Measurements from ENCODE around the gene FAM120B. TPM values are rescaled to one million over a fixed set of nuclear protein-coding genes. Genes with fewer than 3 reads are reported as not detected.

The FAM120B gene
- total RNA-seq, 1 experiment from 2014 or later: 15.2 TPM

GRCh38 chr6:170282512-170283158, 23.9 kb upstream of the FAM120B start:
- Mint-ChIP-seq H3K9me3 (no peaks in the 10 kb centered on the region), H3K4me3 (no peak overlapping the region), H3K4me1 (peaks cover 40% of the 10 kb centered on the region), H3K27me3 (ENCODE audit: low read depth) (peaks cover 89% of the 10 kb centered on the region), H3K36me3 (peaks cover 19% of the 10 kb centered on the region), H3K27ac (no peak overlapping the region)
- ChIA-PET CTCF (interaction anchor here (1.4 to 1.7 kb wide), 2 partner anchors 8 to 10 kb away, joined by 3 to 6 read pairs; partner anchors contain the start of gene DLL1), POLR2A (no interaction called here)
- no peak for ATAC-seq
- TF ChIP-seq ERG (CRISPR knock-in tag; IDR thresholded peaks at IDR 0.05) (no peak), ZNF263 (CRISPR knock-in tag; IDR thresholded peaks at IDR 0.05; ENCODE audit: low read depth) (no peak), RELA (CRISPR knock-in tag; IDR thresholded peaks at IDR 0.05; ENCODE audit: borderline replicate concordance) (no peak), ZNF423 (CRISPR knock-in tag; IDR thresholded peaks at IDR 0.05) (no peak), RORB (CRISPR knock-in tag; IDR thresholded peaks at IDR 0.05) (no peak), CBFB (CRISPR knock-in tag; IDR thresholded peaks at IDR 0.05; ENCODE audit: low read depth) (no peak), IRF1 (CRISPR knock-in tag; IDR thresholded peaks at IDR 0.05) (no peak)
- TF ChIP-seq, protein P1, sequence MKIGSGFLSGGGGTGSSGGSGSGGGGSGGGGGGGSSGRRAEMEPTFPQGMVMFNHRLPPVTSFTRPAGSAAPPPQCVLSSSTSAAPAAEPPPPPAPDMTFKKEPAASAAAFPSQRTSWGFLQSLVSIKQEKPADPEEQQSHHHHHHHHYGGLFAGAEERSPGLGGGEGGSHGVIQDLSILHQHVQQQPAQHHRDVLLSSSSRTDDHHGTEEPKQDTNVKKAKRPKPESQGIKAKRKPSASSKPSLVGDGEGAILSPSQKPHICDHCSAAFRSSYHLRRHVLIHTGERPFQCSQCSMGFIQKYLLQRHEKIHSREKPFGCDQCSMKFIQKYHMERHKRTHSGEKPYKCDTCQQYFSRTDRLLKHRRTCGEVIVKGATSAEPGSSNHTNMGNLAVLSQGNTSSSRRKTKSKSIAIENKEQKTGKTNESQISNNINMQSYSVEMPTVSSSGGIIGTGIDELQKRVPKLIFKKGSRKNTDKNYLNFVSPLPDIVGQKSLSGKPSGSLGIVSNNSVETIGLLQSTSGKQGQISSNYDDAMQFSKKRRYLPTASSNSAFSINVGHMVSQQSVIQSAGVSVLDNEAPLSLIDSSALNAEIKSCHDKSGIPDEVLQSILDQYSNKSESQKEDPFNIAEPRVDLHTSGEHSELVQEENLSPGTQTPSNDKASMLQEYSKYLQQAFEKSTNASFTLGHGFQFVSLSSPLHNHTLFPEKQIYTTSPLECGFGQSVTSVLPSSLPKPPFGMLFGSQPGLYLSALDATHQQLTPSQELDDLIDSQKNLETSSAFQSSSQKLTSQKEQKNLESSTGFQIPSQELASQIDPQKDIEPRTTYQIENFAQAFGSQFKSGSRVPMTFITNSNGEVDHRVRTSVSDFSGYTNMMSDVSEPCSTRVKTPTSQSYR (CRISPR knock-in tag; IDR thresholded peaks at IDR 0.05): no peak
- DNase-seq (ENCODE audit: low spot score): no peak

DNA sequence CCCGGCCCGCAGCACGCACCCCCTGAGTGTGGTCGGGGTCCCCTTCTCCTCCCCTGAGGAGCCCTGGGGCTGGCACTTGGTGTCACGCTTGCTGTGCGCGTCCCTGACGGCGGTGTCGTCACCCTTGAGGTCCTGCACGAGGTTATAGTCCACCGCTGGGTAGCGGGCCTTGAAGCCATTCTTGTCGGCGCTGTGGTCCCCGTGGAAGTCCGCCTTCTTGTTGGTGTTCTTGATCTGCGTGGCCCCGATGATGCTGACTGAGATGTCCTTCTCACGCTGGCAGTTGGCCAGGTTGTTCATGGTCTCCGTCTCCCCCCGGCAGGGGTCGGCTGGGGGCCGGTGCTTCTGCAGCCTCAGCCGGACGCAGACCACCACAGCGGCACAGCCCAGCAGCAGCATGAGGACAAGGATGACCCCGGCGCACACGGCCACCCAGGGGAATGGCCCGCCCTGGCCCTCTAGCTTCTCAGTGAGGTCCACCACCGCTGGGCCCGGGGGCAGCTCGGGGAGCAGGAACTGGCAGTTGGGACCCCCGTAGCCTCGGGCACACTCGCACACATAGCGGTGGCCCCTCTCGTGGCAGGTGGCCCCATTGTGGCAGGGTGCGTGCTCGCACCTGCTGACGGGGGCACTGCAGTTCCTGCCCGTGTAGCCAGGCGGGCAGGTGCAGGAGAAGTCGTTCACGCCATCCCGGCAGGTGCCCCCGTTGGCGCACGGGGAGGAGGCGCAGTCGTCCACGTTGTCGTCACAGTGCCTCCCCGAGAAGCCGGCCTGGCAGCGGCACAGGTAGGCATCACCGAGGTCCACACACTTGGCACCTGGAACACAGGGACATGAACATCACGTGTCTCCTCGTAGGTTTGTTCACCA, 23.1 kb upstream of the FAM120B start:
- H3K4me3 Mint-ChIP-seq: no peak overlapping the region
- ChIA-PET CTCF (no interaction called here), POLR2A (no interaction called here)
- TF ChIP-seq MXD4 (CRISPR knock-in tag; IDR thresholded peaks at IDR 0.05; ENCODE audit: borderline replicate concordance) (no peak), JAZF1 (CRISPR knock-in tag; IDR thresholded peaks at IDR 0.05) (no peak), TEAD1 (CRISPR knock-in tag; IDR thresholded peaks at IDR 0.05) (no peak), EMX1 (CRISPR knock-in tag; IDR thresholded peaks at IDR 0.05) (no peak), ESRRA (CRISPR knock-in tag; IDR thresholded peaks at IDR 0.05; ENCODE audit: borderline replicate concordance) (no peak), ZNF416 (CRISPR knock-in tag; IDR thresholded peaks at IDR 0.05) (no peak), NFYB (CRISPR knock-in tag; conservative IDR thresholded peaks at IDR 0.05; ENCODE audit: low read depth) (no peak)
- TF ChIP-seq, protein P2, sequence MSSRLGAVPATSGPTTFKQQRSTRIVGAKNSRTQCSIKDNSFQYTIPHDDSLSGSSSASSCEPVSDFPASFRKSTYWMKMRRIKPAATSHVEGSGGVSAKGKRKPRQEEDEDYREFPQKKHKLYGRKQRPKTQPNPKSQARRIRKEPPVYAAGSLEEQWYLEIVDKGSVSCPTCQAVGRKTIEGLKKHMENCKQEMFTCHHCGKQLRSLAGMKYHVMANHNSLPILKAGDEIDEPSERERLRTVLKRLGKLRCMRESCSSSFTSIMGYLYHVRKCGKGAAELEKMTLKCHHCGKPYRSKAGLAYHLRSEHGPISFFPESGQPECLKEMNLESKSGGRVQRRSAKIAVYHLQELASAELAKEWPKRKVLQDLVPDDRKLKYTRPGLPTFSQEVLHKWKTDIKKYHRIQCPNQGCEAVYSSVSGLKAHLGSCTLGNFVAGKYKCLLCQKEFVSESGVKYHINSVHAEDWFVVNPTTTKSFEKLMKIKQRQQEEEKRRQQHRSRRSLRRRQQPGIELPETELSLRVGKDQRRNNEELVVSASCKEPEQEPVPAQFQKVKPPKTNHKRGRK (CRISPR knock-in tag; IDR thresholded peaks at IDR 0.05; ENCODE audit: borderline replicate concordance): no peak
- TF ChIP-seq, protein P3, sequence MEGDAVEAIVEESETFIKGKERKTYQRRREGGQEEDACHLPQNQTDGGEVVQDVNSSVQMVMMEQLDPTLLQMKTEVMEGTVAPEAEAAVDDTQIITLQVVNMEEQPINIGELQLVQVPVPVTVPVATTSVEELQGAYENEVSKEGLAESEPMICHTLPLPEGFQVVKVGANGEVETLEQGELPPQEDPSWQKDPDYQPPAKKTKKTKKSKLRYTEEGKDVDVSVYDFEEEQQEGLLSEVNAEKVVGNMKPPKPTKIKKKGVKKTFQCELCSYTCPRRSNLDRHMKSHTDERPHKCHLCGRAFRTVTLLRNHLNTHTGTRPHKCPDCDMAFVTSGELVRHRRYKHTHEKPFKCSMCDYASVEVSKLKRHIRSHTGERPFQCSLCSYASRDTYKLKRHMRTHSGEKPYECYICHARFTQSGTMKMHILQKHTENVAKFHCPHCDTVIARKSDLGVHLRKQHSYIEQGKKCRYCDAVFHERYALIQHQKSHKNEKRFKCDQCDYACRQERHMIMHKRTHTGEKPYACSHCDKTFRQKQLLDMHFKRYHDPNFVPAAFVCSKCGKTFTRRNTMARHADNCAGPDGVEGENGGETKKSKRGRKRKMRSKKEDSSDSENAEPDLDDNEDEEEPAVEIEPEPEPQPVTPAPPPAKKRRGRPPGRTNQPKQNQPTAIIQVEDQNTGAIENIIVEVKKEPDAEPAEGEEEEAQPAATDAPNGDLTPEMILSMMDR (IDR thresholded peaks at IDR 0.05): no peak
- TF ChIP-seq, protein P4, sequence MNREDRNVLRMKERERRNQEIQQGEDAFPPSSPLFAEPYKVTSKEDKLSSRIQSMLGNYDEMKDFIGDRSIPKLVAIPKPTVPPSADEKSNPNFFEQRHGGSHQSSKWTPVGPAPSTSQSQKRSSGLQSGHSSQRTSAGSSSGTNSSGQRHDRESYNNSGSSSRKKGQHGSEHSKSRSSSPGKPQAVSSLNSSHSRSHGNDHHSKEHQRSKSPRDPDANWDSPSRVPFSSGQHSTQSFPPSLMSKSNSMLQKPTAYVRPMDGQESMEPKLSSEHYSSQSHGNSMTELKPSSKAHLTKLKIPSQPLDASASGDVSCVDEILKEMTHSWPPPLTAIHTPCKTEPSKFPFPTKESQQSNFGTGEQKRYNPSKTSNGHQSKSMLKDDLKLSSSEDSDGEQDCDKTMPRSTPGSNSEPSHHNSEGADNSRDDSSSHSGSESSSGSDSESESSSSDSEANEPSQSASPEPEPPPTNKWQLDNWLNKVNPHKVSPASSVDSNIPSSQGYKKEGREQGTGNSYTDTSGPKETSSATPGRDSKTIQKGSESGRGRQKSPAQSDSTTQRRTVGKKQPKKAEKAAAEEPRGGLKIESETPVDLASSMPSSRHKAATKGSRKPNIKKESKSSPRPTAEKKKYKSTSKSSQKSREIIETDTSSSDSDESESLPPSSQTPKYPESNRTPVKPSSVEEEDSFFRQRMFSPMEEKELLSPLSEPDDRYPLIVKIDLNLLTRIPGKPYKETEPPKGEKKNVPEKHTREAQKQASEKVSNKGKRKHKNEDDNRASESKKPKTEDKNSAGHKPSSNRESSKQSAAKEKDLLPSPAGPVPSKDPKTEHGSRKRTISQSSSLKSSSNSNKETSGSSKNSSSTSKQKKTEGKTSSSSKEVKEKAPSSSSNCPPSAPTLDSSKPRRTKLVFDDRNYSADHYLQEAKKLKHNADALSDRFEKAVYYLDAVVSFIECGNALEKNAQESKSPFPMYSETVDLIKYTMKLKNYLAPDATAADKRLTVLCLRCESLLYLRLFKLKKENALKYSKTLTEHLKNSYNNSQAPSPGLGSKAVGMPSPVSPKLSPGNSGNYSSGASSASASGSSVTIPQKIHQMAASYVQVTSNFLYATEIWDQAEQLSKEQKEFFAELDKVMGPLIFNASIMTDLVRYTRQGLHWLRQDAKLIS (CRISPR knock-in tag; IDR thresholded peaks at IDR 0.05; ENCODE audit: borderline replicate concordance): no peak
- TF ChIP-seq, protein P5, sequence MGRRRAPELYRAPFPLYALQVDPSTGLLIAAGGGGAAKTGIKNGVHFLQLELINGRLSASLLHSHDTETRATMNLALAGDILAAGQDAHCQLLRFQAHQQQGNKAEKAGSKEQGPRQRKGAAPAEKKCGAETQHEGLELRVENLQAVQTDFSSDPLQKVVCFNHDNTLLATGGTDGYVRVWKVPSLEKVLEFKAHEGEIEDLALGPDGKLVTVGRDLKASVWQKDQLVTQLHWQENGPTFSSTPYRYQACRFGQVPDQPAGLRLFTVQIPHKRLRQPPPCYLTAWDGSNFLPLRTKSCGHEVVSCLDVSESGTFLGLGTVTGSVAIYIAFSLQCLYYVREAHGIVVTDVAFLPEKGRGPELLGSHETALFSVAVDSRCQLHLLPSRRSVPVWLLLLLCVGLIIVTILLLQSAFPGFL (CRISPR knock-in tag; IDR thresholded peaks at IDR 0.05; ENCODE audit: borderline replicate concordance): no peak

More for the DNA sequence above, 23.1 kb upstream of the FAM120B start:
- peaks cover 44% of the 10 kb centered on the region for H3K4me1 Mint-ChIP-seq
- H3K36me3 Mint-ChIP-seq: peaks cover 27% of the 10 kb centered on the region
- peaks cover 96% of the 10 kb centered on the region for H3K27me3 Mint-ChIP-seq (ENCODE audit: low read depth)
- no peaks in the 10 kb centered on the region for H3K9me3 Mint-ChIP-seq
- DNase-seq (ENCODE audit: low spot score) (no peak), ATAC-seq (no peak)
- no peak overlapping the region for H3K27ac Mint-ChIP-seq

Data from WTC11 (cell line).